Frontal cortex (tissue), 4 donors: ENCODE data around the gene FAM222A. TPM values are rescaled to one million over a fixed set of nuclear protein-coding genes. Genes with fewer than 3 reads are reported as not detected.
A peak's percentile ranks its signal among the peaks of the same experiment; 100 is the strongest.

ENCODE experiments used
- DNase-seq, 2 donors: peaks; one replicate each; pipeline ENCODE4 v3.0.0; 2012; ENCODE audit warnings: low spot score in 2 of 2
- FAIRE-seq: peaks from 2 replicates; lab custom pipeline; 2012; peaks lifted over from hg19 to GRCh38; lab: Jason Lieb, UNC
- total RNA-seq: library from RNA; depleted of rRNA; stranded (reverse); fragments of >200 nt; gene quantifications from one replicate; pipeline ENCODE4 v1.2.3, GENCODE V29; 2014
- donor health status: control.
- donor health status: control.
- donor health status: control.

The FAM222A gene
- total RNA-seq, 1 donor from 2014 or later: 2.9 TPM

GRCh38 chr12:109783965-109784244, 70.3 kb downstream of the FAM222A start:
- DNase-seq (no peak), FAIRE-seq (no peak)

DNA sequence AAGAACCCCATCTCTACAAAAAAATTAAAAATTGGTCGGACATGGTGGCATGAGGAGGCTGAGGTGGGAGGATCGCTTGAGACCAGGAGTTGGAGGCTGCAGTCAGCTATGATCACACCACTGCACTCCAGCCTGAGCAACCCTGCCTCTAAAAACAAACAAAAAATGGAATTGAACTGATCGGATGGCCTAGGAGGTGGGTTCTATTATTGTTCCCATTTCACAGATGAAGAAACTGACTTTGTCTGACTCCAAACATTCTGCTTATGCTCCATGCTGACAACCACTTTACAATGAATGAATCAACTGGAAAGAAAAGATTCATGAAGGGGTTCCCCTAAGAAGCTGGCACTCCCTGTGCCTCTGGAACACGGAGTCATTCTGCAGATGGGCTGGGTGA, 72.2 kb downstream of the FAM222A start:
- no peak for DNase-seq
- FAIRE-seq: no peak

- DNase-seq (no peak), FAIRE-seq (no peak)
These were observed 73.2 kb downstream of the FAM222A start for GRCh38 chr12:109786799-109787198.

- no peak for FAIRE-seq
- DNase-seq: no peak
These were observed 76.0 kb downstream of the FAM222A start for GRCh38 chr12:109789526-109790048.

GRCh38 chr12:109792992-109793391, 79.4 kb downstream of the FAM222A start:
- DNase-seq: no peak
- no peak for FAIRE-seq

DNA sequence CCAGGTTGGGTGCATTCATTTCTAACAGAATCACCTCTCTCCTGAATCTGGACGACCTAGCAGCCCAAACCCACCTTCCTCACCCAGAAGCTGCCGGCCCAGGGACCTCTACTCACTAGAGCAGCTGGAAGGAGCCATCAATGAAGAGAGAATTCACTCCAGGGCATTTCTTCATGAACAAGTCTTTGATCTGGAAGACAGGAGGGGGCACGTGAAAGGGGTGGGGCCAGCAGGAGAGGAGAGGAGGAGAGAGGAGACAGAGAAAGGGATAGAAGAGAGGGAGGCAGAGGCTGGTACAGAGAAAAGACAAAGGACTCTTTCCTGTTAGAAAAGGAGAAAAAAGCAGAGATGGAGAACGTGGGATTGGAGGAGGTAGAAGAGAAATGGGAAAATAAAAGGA, 79.8 kb downstream of the FAM222A start:
- no peak for DNase-seq
- no peak for FAIRE-seq

- no peak for FAIRE-seq
- DNase-seq: no peak
These were observed 80.3 kb downstream of the FAM222A start for GRCh38 chr12:109793826-109794501.

GRCh38 chr12:109795023-109795422, 81.4 kb downstream of the FAM222A start:
- FAIRE-seq (no peak), DNase-seq (no peak)

GRCh38 chr12:109796057-109796456, 82.4 kb downstream of the FAM222A start:
- FAIRE-seq: no peak
- no peak for DNase-seq

DNA sequence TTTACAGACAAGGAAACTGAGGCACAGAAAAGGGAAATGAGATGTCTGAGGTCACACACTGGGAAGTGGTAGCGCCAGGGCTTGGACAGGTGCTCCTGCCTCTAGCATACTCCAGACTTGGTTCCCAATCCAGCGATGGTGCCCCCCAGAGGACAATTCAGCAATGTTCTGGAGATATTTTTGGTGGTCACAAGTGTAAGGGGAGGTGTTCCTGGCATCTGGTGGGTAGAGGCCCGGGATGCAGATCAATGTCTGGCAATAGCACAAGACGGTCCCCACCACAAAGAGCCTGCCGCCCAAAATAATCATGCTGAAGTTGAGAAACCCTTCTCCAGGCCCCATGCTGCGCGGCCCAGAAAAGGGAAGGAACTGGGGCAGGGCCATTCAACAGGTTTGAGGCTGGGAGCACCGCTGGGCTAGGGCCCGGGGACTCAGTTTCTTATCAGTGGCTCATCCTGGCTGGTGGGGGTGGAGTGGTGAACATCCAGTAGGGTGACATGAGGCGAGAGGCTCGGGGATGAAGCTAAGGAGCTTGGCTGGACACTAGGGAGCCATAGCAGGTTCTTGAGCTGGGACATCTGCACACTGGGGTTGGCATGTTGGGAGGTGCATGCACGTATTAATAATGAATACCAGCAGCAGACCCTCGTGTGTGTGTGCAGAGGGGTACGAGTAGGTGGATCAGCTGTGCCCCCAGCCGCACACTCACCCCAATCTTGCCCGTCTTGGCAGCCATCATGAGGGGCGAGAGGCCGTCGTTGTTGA, 84.5 kb downstream of the FAM222A start:
- FAIRE-seq (no peak), DNase-seq (no peak)

GRCh38 chr12:109798691-109799090, 85.1 kb downstream of the FAM222A start:
- no peak for FAIRE-seq
- no peak for DNase-seq

GRCh38 chr12:109800536-109800935, 86.9 kb downstream of the FAM222A start:
- DNase-seq: no peak
- no peak for FAIRE-seq

GRCh38 chr12:109802828-109803227, 89.2 kb downstream of the FAM222A start:
- no peak for DNase-seq
- FAIRE-seq: no peak

DNA sequence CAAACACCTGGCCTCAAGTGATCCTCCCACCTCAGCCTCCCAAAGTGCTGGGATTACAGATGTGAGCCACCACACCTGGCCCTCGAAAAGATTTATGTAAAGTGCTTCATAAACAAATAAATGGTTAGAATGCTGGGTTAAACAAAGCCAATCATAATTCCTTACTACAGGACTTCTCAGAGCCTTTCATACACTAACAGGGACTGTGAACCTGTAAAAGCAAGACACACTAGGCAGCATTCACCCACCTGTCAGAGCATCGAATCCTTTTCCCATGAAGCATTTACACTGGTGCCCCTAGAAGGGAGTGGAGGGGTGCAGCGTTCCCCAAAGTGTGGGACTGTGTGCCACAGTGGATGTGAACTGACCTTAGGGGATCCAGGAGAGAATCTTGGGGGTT, 90.1 kb downstream of the FAM222A start:
- DNase-seq: no peak
- no peak for FAIRE-seq

GRCh38 chr12:109804820-109805761, 91.5 kb downstream of the FAM222A start:
- DNase-seq (peak; percentile 71 to 82), FAIRE-seq (no peak)

GRCh38 chr12:109807954-109808643, 94.5 kb downstream of the FAM222A start:
- FAIRE-seq (no peak), DNase-seq (no peak)

DNA sequence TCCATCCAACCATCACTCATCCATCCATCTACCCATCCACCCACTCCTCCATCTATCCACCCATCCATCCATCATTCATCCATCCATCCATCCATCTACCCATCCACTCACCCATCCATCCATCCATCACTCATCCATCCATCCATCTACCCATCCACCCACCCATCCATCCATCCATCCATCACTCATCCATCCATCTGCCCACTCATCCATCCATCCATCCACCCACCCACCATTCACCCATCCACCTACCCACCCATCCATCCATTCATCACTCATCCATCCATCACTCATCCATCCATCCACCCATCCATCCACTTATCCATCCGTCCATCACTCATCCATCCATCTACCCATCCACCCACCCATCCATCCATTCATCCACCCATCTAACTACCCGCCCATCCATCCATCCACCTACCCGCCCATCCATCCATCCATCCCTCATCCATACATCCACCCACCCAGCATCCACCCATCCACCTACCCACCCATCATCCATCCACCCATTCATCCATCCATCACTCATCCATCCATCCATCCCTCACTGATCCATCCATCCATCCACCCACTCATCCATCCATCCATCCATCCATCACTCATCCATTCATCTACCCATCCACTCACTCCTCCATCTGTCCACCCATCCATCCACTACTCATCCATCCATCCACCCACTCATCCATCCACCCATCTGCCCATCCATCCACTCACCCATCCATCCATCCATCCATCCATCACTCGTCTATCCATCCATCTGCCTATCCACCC, 95.4 kb downstream of the FAM222A start:
- FAIRE-seq: no peak
- DNase-seq: no peak

- DNase-seq: no peak
- no peak for FAIRE-seq
These were observed 97.5 kb downstream of the FAM222A start for GRCh38 chr12:109810954-109811623.

GRCh38 chr12:109811624-109811995, 98.0 kb downstream of the FAM222A start:
- FAIRE-seq (no peak), DNase-seq (no peak)
